Fibroblast of lung (primary cell): Measurements from ENCODE around the gene FCRL3. TPM values are rescaled to one million over a fixed set of nuclear protein-coding genes. Genes with fewer than 3 reads are reported as not detected.
"Not testable (repeated sequence)": the region's sequence is repeated elsewhere in the genome, so short reads cannot be mapped to it uniquely, and the experiment has no call there.

Experiments used
- DNase-seq, 2 donors: peaks; one replicate each; pipeline versions ENCODE4 v3.0.0 to v3.0.0-alpha.2; 2010; ENCODE audit warnings: low read depth in 2 of 2
- H2AFZ ChIP-seq: 2 replicates; pipeline ENCODE4 v1.5.1; 2012; ENCODE audit warnings: low read length, control low read depth, inconsistent platforms
- H3K27ac ChIP-seq: 2 replicates; pipeline ENCODE4 v1.5.1; 2011; ENCODE audit warnings: low read length, control low read depth; ENCODE audit not compliant: insufficient read depth
- H3K27me3 ChIP-seq: 2 replicates; pipeline ENCODE4 v1.5.1; 2011; ENCODE audit warnings: mild to moderate bottlenecking, low read length; ENCODE audit not compliant: control insufficient read depth, insufficient read depth
- H3K36me3 ChIP-seq: 2 replicates; pipeline ENCODE4 v1.5.1; 2011; ENCODE audit warnings: low read length; ENCODE audit not compliant: control insufficient read depth, insufficient read depth
- H3K4me1 ChIP-seq: 2 replicates; pipeline ENCODE4 v1.5.1; 2011; ENCODE audit warnings: low read length; ENCODE audit not compliant: control insufficient read depth, insufficient read depth; ENCODE audit errors: extremely low read depth
- H3K4me2 ChIP-seq: 2 replicates; pipeline ENCODE4 v1.5.1; 2011; ENCODE audit warnings: low read length, control low read depth; ENCODE audit not compliant: insufficient read depth; ENCODE audit errors: extremely low read depth
- H3K4me3 ChIP-seq, 4 experiments: fragments of 200-600 bp in 1 of 4; sonication (generic) in 1 of 4; replicated peaks in 1 of 4; 2 replicates each; pipeline ENCODE4 v1.5.1; 2011 to 2016; ENCODE audit warnings: low read length in 4 of 4, low read depth in 3 of 4, mild to moderate bottlenecking in 3 of 4, control low read depth in 2 of 4, inconsistent platforms in 1 of 4, mixed read lengths in 1 of 4; ENCODE audit not compliant: insufficient read depth in 1 of 4; ENCODE audit errors: control extremely low read depth in 1 of 4
- H3K79me2 ChIP-seq: 2 replicates; pipeline ENCODE4 v1.5.1; 2012; ENCODE audit warnings: mild to moderate bottlenecking, low read length, inconsistent platforms; ENCODE audit not compliant: control insufficient read depth, insufficient read depth
- H3K9ac ChIP-seq: 2 replicates; pipeline ENCODE4 v1.5.1; 2011; ENCODE audit warnings: mild to moderate bottlenecking, low read length, control low read depth; ENCODE audit not compliant: insufficient read depth
- H3K9me3 ChIP-seq: 2 replicates; pipeline ENCODE4 v1.5.1; 2012; ENCODE audit warnings: low read depth, low read length; ENCODE audit not compliant: control insufficient read depth, insufficient read depth
- H4K20me1 ChIP-seq: 2 replicates; pipeline ENCODE4 v1.5.1; 2011; ENCODE audit warnings: low read length; ENCODE audit not compliant: control insufficient read depth, insufficient read depth; ENCODE audit errors: extremely low read depth
- CTCF ChIP-seq, 2 donors: IDR thresholded peaks in 1 of 2; conservative IDR thresholded peaks in 1 of 2; 1 replicate in 1 of 2; 2 replicates in 1 of 2; pipeline ENCODE4 v1.5.1; 2011 to 2012; ENCODE audit warnings: low read length in 2 of 2, control low read depth in 1 of 2, inconsistent platforms in 1 of 2, low read depth in 1 of 2, mild to moderate bottlenecking in 1 of 2
- EZH2 ChIP-seq: IDR thresholded peaks from 2 replicates; pipeline ENCODE4 v1.5.1; 2012; ENCODE audit warnings: low read length, control low read depth, mild to moderate bottlenecking; ENCODE audit errors: missing control alignments
- polyA plus RNA-seq, 2 donors: library from polyadenylated mRNA; depleted of rRNA in 1 of 2; stranded (reverse) in 1 of 2; unstranded in 1 of 2; fragments of >200 nt; gene quantifications; 2 replicates each; pipeline ENCODE4 v1.2.1, GENCODE V29; 2011 to 2012; ENCODE audit warnings: missing spikeins in 1 of 2
- total RNA-seq: library from RNA; depleted of rRNA; stranded (reverse); fragments of >200 nt; gene quantifications from 2 replicates; pipeline ENCODE4 v1.2.1, GENCODE V29; 2014

FCRL3 gene
- total and polyA plus RNA-seq, 2 donors (not counting 1 experiment from before 2014, with no cell fraction given) = not detected

GRCh38 chr1:157739229-157739901, 38.8 kb upstream of the FCRL3 start:
- no peak overlapping the region for H3K4me3 ChIP-seq
- H3K9me3 ChIP-seq = no peaks in the 10 kb centered on the region
- no peaks in the 10 kb centered on the region for H3K36me3 ChIP-seq
- H3K27me3 ChIP-seq = no peaks in the 10 kb centered on the region
- DNase-seq = no peak
- TF ChIP-seq EZH2 (no peak), CTCF (conservative IDR thresholded peaks at IDR 0.05 in 1 of 2, IDR thresholded peaks at IDR 0.05 in 1 of 2; ENCODE audit: low read depth in 1 of 2, low read length in 2 of 2) (no peak)
- no peaks in the 10 kb centered on the region for H3K4me1 ChIP-seq
- H2AFZ ChIP-seq = no peak overlapping the region
- no peak overlapping the region for H3K27ac ChIP-seq
- H4K20me1 ChIP-seq = no peaks in the 10 kb centered on the region
- H3K9ac ChIP-seq = no peak overlapping the region
- no peak overlapping the region for H3K4me2 ChIP-seq
- H3K79me2 ChIP-seq = no peaks in the 10 kb centered on the region

- not testable (repeated sequence) for H3K36me3 ChIP-seq, H3K27ac ChIP-seq, H3K4me3 ChIP-seq, H2AFZ ChIP-seq, H3K4me2 ChIP-seq, H4K20me1 ChIP-seq, H3K4me1 ChIP-seq, H3K79me2 ChIP-seq, H3K9ac ChIP-seq, DNase-seq, H3K9me3 ChIP-seq, H3K27me3 ChIP-seq
These were observed 35.4 kb upstream of the FCRL3 start for GRCh38 chr1:157735991-157736390.

- Histone ChIP-seq H2AFZ (no peak overlapping the region), H3K79me2 (no peaks in the 10 kb centered on the region), H3K4me2 (no peak overlapping the region), H4K20me1 (no peaks in the 10 kb centered on the region), H3K36me3 (no peaks in the 10 kb centered on the region), H3K9ac (no peak overlapping the region), H3K4me1 (no peaks in the 10 kb centered on the region), H3K27me3 (no peaks in the 10 kb centered on the region), H3K27ac (no peak overlapping the region), H3K9me3 (no peaks in the 10 kb centered on the region), H3K4me3 (no peak overlapping the region)
- TF ChIP-seq EZH2 (no peak), CTCF (conservative IDR thresholded peaks at IDR 0.05 in 1 of 2, IDR thresholded peaks at IDR 0.05 in 1 of 2; ENCODE audit: low read depth in 1 of 2, low read length in 2 of 2) (no peak)
- DNase-seq = no peak
These were observed 33.8 kb upstream of the FCRL3 start for GRCh38 chr1:157734321-157734720.
